GM12878 (cell line): Measurements from ENCODE around the gene TMPRSS4. TPM values are rescaled to one million over a fixed set of nuclear protein-coding genes. Genes with fewer than 3 reads are reported as not detected.

Experiments used
- ATAC-seq: fragments of 200-7000 bp; cut with Tn5 transposase; 3 replicates; pipeline ENCODE4 v1.9.1; 2020; ENCODE audit warnings: mild to moderate bottlenecking, moderate library complexity
- BruUV-seq: library from RNA; stranded (reverse); fragments of 400-500 nt; replicated peaks from 2 replicates; lab custom pipeline; 2021; lab: Mats Ljungman, UMichigan
- CTCF ChIA-PET: fragments of 300-600 bp; sonication (Branson Sonifier 250); formaldehyde crosslinking; extraction: SDS; loops from one replicate; lab custom pipeline; 2021; ENCODE audit warnings: inconsistent platforms; lab: Yijun Ruan, JAX
- POLR2A ChIA-PET: fragments of 350-600 bp; formaldehyde crosslinking; extraction: SDS; loops from one replicate; lab custom pipeline; 2021; ENCODE audit warnings: inconsistent platforms; lab: Charles Lee
- RAD21 ChIA-PET: fragments of 300-600 bp; sonication (Branson Sonifier 250); formaldehyde crosslinking; loops from one replicate; lab custom pipeline; 2023; ENCODE audit warnings: antibody characterized with exemption; ENCODE audit not compliant: unreplicated experiment; lab: Charles Lee
- SMC1A ChIA-PET: fragments of 300-600 bp; sonication (Branson Sonifier 250); formaldehyde crosslinking; loops from one replicate; lab custom pipeline; 2023; ENCODE audit not compliant: unreplicated experiment, uncharacterized antibody; lab: Charles Lee
- DNase-seq: peaks from one replicate; pipeline ENCODE4 v3.0.0-alpha.2; 2011; ENCODE audit warnings: low read depth, low spot score
- FAIRE-seq: peaks from 3 replicates; lab custom pipeline; 2011; peaks lifted over from hg19 to GRCh38; lab: Jason Lieb, UNC
- H2AFZ ChIP-seq: 2 replicates; pipeline ENCODE4 v1.6.0; 2011; ENCODE audit warnings: low read depth, low read length, control low read depth; ENCODE audit not compliant: control insufficient read depth
- H3K27ac ChIP-seq: 2 replicates; pipeline ENCODE4 v1.5.1; 2011; ENCODE audit warnings: control low read depth; ENCODE audit not compliant: control insufficient read depth, insufficient read depth
- H3K27me3 ChIP-seq, 2 experiments: replicated peaks in 1 of 2; 2 replicates each; pipeline versions ENCODE4 v1.6.0 to v1.6.1; 2011; ENCODE audit warnings: low read length in 1 of 2; ENCODE audit not compliant: control insufficient read depth in 2 of 2, insufficient read depth in 2 of 2
- H3K36me3 ChIP-seq, 2 experiments: 2 replicates each; pipeline ENCODE4 v1.5.1; 2011; ENCODE audit warnings: low read length in 1 of 2; ENCODE audit not compliant: control insufficient read depth in 2 of 2, insufficient read depth in 2 of 2
- H3K4me1 ChIP-seq: 2 replicates; pipeline ENCODE4 v1.6.1; 2011; ENCODE audit warnings: mild to moderate bottlenecking, low read length, moderate library complexity, mixed read lengths; ENCODE audit not compliant: control insufficient read depth, insufficient read depth
- H3K4me2 ChIP-seq: 2 replicates; pipeline ENCODE4 v1.6.0; 2011; ENCODE audit warnings: control low read depth; ENCODE audit not compliant: control insufficient read depth, insufficient read depth
- H3K4me3 ChIP-seq: fragments of 200-600 bp; sonication (generic); 2 replicates; pipeline ENCODE4 v1.5.1; 2016
- H3K79me2 ChIP-seq: 2 replicates; pipeline ENCODE4 v1.6.0; 2011; ENCODE audit warnings: low read length; ENCODE audit not compliant: control insufficient read depth, insufficient read depth
- H3K9ac ChIP-seq: 2 replicates; pipeline ENCODE4 v1.8.0; 2011; ENCODE audit warnings: low read length, control low read depth, mixed read lengths; ENCODE audit not compliant: control insufficient read depth, insufficient read depth
- H3K9me3 ChIP-seq: replicated peaks from 3 replicates; pipeline ENCODE4 v1.5.1; 2011; ENCODE audit warnings: mild to moderate bottlenecking, low read length; ENCODE audit not compliant: control insufficient read depth, insufficient read depth
- H4K20me1 ChIP-seq: 2 replicates; pipeline ENCODE4 v1.6.0; 2011; ENCODE audit not compliant: control insufficient read depth, insufficient read depth
- BMI1 ChIP-seq: fragments of 450-650 bp; IDR thresholded peaks from 2 replicates; pipeline ENCODE4 v1.6.1; 2016; ENCODE audit warnings: mild to moderate bottlenecking, moderate library complexity, borderline replicate concordance
- ESRRA ChIP-seq: IDR thresholded peaks from 2 replicates; pipeline ENCODE4 v1.6.1; 2012; ENCODE audit warnings: mild to moderate bottlenecking, low read length, improper control_type of control experiment
- ETV6 ChIP-seq, 2 experiments: fragments of 450-650 bp in 1 of 2; IDR thresholded peaks in 1 of 2; conservative IDR thresholded peaks in 1 of 2; 2 replicates each; pipeline ENCODE4 v1.6.1; 2014; ENCODE audit warnings: antibody characterized with exemption in 1 of 2, borderline replicate concordance in 1 of 2, low read depth in 1 of 2, mild to moderate bottlenecking in 1 of 2, moderate library complexity in 1 of 2
- FOXM1 ChIP-seq: IDR thresholded peaks from 2 replicates; pipeline ENCODE4 v1.6.1; 2012; ENCODE audit warnings: low read depth, mild to moderate bottlenecking, inconsistent platforms, low read length, moderate library complexity
- RFX5 ChIP-seq: IDR thresholded peaks from 2 replicates; pipeline ENCODE4 v1.6.1; 2011; ENCODE audit warnings: low read depth, low read length, improper control_type of control experiment
- SIN3A ChIP-seq: IDR thresholded peaks from 2 replicates; pipeline ENCODE4 v1.6.1; 2012; ENCODE audit warnings: low read depth, low read length, improper control_type of control experiment
- STAT3 ChIP-seq: IDR thresholded peaks from 2 replicates; pipeline ENCODE4 v1.6.1; 2011; ENCODE audit warnings: low read depth, low read length, improper control_type of control experiment
- TAF1 ChIP-seq: IDR thresholded peaks from 2 replicates; pipeline ENCODE4 v1.6.1; 2011; ENCODE audit warnings: mild to moderate bottlenecking, low read depth, low read length, borderline replicate concordance
- ZNF217 ChIP-seq: fragments of 450-650 bp; IDR thresholded peaks from 2 replicates; pipeline ENCODE4 v1.6.1; 2017; ENCODE audit warnings: antibody characterized with exemption, mild to moderate bottlenecking
- ZNF24 ChIP-seq: fragments of 450-650 bp; IDR thresholded peaks from 2 replicates; pipeline ENCODE4 v1.6.1; 2017; ENCODE audit warnings: antibody characterized with exemption, mild to moderate bottlenecking
- WGBS: methylation state at CpG from one replicate; pipeline ENCODE4 v1.1.6; 2016; ENCODE audit warnings: low lambda C conversion rate; ENCODE audit not compliant: insufficient replicate concordance, insufficient coverage; ENCODE audit errors: missing lambda C conversion rate; 5-methylcytosine and 5-hydroxymethylcytosine counted together
- in situ Hi-C: fragments of 300-500 bp; cut with MboI; formaldehyde crosslinking; loops from 9 replicates; pipeline ENCODE4 v1.14.3; 2018; ENCODE audit warnings: mixed read lengths
- intact Hi-C: fragments of 100-400 bp; cut with micrococcal nuclease; formaldehyde crosslinking; loops from one replicate; pipeline ENCODE4 v1.14.2; 2022; ENCODE audit not compliant: unreplicated experiment
- polyA plus RNA-seq, 11 experiments: library from polyadenylated mRNA; depleted of rRNA in 4 of 11; unstranded in 6 of 11; stranded (reverse) in 5 of 11; fragments of >200 nt; fragmentation: Nextera tagmentation in 4 of 11; fragmentation: Illumina TruSeq in 1 of 11; extraction: Ambion mirVana in 4 of 11; extraction: Trizol in 1 of 11; gene quantifications; 1 replicate in 1 of 11; 2 replicates in 10 of 11; pipeline versions ENCODE4 v1.2.1 to v1.2.3, GENCODE V29; 2011 to 2016; ENCODE audit warnings: inconsistent platforms in 2 of 11, missing spikeins in 2 of 11, low read depth in 1 of 11
- total RNA-seq, 4 experiments: library from RNA; depleted of rRNA in 3 of 4; stranded (reverse); fragments of >200 nt in 3 of 4; fragmentation: Illumina TruSeq in 1 of 4; extraction: Trizol in 1 of 4; gene quantifications; 2 replicates each; pipeline versions ENCODE4 v1.2.1 to v1.2.3, GENCODE V29; 2013 to 2021
- TF ChIP-seq, protein P1 (sequence below): IDR thresholded peaks from 2 replicates; pipeline ENCODE4 v1.6.1; 2012; ENCODE audit warnings: low read length, inconsistent platforms
- TF ChIP-seq, protein P2 (sequence below): fragments of 450-650 bp; IDR thresholded peaks from 2 replicates; pipeline ENCODE4 v1.6.1; 2017; ENCODE audit warnings: mild to moderate bottlenecking, low read depth, inconsistent platforms; ENCODE audit not compliant: poor library complexity, severe bottlenecking
- TF ChIP-seq, protein P3 (sequence below): fragments of 450-650 bp; IDR thresholded peaks from 2 replicates; pipeline ENCODE4 v1.6.1; 2016; ENCODE audit warnings: mild to moderate bottlenecking

Gene TMPRSS4
- total and polyA plus RNA-seq, 10 of the 15 experiments (the other 5 are each of a cell fraction or from before 2014, with no cell fraction given) = 0.14 to 0.26 TPM; not detected in 8

DNA sequence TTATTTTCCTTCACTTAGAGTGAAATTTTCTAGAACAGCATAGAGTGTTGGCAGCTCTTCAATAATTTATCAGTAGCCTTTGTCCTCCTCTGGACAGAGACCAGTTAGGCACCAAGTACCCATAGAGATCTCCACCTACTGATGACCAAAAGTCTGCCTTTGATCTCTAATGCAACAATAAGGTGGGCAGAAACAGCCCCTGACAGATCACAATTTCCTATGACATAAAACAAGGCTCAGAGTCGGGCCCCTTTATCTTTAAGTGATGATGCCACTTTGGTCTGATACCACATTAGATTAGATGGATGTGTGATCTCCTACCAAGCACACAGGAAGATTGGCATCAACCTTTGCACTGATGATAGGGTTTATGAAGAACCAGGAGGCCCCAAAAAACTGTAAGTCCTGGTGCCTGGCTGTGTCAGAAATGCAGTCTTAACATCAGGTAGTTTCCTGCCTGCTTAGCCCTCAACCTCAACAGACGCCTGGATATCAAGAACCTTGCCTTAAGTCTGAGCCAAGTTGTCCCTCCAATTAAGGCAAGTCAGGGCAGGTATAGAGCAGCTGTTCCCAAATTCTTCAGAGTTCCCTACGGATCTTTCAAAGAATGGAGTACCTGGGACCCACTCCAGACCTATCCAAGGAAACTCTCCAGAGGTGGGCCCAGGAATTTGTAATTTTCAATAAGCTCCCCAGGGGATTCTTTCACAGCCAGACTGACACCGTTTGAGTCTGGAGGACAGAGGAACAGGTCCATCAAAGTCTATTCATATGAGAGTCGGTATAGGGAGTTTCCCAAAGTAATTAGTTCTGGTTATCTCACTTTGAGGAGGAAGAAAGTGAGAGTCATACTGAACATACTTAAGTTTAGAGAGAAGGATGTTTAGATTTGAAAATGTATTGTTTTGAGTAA lies 30.6 kb upstream of the TMPRSS4 start (continued):
- TF ChIP-seq FOXM1 (no peak; the same call in 1 of the 2 replicates), ETV6 (conservative IDR thresholded peaks at IDR 0.05 in 1 of 2, IDR thresholded peaks at IDR 0.05 in 1 of 2; ENCODE audit: borderline replicate concordance in 1 of 2, low read depth in 1 of 2) (no peak)
- TF ChIP-seq, all 136 proteins: peak for 18

- Histone ChIP-seq H3K27ac (no peak overlapping the region), H3K27me3 (no peaks in the 10 kb centered on the region), H3K79me2 (no peaks in the 10 kb centered on the region), H3K4me2 (no peak overlapping the region), H3K9me3 (no peaks in the 10 kb centered on the region), H3K36me3 (no peaks in the 10 kb centered on the region), H2AFZ (no peak overlapping the region), H4K20me1 (no peaks in the 10 kb centered on the region), H3K4me1 (peaks cover 28% of the 10 kb centered on the region), H3K4me3 (no peak overlapping the region), H3K9ac (no peak overlapping the region)
- WGBS = 52% methylated on average over 8 of the region's 8 CpGs
- intact Hi-C loops = loop anchor here (5.0 kb wide), 1 partner anchor 35 kb away; no protein-coding TSS in a partner anchor
- ATAC-seq (peak; percentile 52), DNase-seq (no peak), FAIRE-seq (peak; percentile 61)
- ChIA-PET CTCF (interaction anchor here (0.6 to 5.5 kb wide), 12 partner anchors 10 to 240 kb away, joined by 3 to 81 read pairs (median 4); no protein-coding TSS in a partner anchor), POLR2A (interaction anchor here (0.8 to 2.6 kb wide), 9 partner anchors 13 to 97 kb away, joined by 3 to 9 read pairs (median 5); partner anchors contain the start of gene IL10RA), SMC1A (interaction anchor here (0.7 to 5.6 kb wide), 22 partner anchors 9 to 243 kb away, joined by 3 to 58 read pairs (median 5); partner anchors contain the start of genes FXYD2 and IL10RA), RAD21 (interaction anchor here (0.7 to 4.6 kb wide), 14 partner anchors 15 to 240 kb away, joined by 3 to 35 read pairs (median 4); partner anchors contain the start of gene IL10RA)
- in situ Hi-C loops = loop anchor here (5.0 kb wide), 1 partner anchor 100 kb away; no protein-coding TSS in a partner anchor
- BruUV-seq = no TSS peak
- no peak for TF ChIP-seq STAT3
- TF ChIP-seq, protein P1, sequence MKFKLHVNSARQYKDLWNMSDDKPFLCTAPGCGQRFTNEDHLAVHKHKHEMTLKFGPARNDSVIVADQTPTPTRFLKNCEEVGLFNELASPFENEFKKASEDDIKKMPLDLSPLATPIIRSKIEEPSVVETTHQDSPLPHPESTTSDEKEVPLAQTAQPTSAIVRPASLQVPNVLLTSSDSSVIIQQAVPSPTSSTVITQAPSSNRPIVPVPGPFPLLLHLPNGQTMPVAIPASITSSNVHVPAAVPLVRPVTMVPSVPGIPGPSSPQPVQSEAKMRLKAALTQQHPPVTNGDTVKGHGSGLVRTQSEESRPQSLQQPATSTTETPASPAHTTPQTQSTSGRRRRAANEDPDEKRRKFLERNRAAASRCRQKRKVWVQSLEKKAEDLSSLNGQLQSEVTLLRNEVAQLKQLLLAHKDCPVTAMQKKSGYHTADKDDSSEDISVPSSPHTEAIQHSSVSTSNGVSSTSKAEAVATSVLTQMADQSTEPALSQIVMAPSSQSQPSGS = 0 out of 2 replicates have a peak, but pooled peaks have one; percentile 12
- TF ChIP-seq ESRRA = peak; percentile 67; the same call in 1 of the 2 replicates
- no peak for TF ChIP-seq ZNF24
- no peak for TF ChIP-seq BMI1
- no peak for TF ChIP-seq SIN3A
- TF ChIP-seq, protein P2, sequence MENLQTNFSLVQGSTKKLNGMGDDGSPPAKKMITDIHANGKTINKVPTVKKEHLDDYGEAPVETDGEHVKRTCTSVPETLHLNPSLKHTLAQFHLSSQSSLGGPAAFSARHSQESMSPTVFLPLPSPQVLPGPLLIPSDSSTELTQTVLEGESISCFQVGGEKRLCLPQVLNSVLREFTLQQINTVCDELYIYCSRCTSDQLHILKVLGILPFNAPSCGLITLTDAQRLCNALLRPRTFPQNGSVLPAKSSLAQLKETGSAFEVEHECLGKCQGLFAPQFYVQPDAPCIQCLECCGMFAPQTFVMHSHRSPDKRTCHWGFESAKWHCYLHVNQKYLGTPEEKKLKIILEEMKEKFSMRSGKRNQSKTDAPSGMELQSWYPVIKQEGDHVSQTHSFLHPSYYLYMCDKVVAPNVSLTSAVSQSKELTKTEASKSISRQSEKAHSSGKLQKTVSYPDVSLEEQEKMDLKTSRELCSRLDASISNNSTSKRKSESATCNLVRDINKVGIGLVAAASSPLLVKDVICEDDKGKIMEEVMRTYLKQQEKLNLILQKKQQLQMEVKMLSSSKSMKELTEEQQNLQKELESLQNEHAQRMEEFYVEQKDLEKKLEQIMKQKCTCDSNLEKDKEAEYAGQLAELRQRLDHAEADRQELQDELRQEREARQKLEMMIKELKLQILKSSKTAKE = peak; percentile 7
- no peak for TF ChIP-seq TAF1
- TF ChIP-seq, protein P3, sequence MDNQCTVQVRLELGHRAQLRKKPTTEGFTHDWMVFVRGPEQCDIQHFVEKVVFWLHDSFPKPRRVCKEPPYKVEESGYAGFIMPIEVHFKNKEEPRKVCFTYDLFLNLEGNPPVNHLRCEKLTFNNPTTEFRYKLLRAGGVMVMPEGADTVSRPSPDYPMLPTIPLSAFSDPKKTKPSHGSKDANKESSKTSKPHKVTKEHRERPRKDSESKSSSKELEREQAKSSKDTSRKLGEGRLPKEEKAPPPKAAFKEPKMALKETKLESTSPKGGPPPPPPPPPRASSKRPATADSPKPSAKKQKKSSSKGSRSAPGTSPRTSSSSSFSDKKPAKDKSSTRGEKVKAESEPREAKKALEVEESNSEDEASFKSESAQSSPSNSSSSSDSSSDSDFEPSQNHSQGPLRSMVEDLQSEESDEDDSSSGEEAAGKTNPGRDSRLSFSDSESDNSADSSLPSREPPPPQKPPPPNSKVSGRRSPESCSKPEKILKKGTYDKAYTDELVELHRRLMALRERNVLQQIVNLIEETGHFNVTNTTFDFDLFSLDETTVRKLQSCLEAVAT = no peak
- no peak for TF ChIP-seq RFX5
- peak; percentile 17; the same call in 1 of the 2 replicates for TF ChIP-seq ZNF217
Observed at GRCh38 chr11:118046964-118047700, 29.7 kb upstream of the TMPRSS4 start.
